ENCODE measurements around the gene STIM2. TPM values are rescaled to one million over a fixed set of nuclear protein-coding genes. Genes with fewer than 3 reads are reported as not detected.
A peak's percentile ranks its signal among the peaks of the same experiment; 100 is the strongest.

STIM2 gene
- total and polyA plus RNA-seq, 9 of the 15 experiments (the other 6 are each of a cell fraction or from before 2014, with no cell fraction given) = 7.2 to 26.8 (median 15.4) TPM

DNA sequence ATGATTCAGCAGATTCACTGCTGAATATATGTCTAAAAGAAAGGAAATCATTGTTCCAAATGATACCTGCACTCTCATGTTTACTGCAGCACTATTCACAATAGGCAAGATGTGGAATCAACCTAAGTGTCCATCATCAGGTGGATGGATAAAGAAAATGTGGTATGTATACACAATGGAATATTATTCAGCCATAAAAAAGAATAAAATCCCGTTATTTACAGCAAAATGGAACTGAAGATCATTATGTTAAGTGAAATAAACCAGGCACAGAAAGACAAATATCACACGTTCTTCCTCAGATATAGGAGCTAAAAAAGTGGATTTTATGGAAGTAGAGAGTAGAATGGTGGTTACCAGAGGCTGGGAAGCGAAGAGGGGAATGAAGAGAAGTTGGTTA, 130.4 kb downstream of the STIM2 start:
- H3K79me2 ChIP-seq (ENCODE audit: control insufficient read depth, insufficient read depth, low read length) = no peaks in the 10 kb centered on the region

DNA sequence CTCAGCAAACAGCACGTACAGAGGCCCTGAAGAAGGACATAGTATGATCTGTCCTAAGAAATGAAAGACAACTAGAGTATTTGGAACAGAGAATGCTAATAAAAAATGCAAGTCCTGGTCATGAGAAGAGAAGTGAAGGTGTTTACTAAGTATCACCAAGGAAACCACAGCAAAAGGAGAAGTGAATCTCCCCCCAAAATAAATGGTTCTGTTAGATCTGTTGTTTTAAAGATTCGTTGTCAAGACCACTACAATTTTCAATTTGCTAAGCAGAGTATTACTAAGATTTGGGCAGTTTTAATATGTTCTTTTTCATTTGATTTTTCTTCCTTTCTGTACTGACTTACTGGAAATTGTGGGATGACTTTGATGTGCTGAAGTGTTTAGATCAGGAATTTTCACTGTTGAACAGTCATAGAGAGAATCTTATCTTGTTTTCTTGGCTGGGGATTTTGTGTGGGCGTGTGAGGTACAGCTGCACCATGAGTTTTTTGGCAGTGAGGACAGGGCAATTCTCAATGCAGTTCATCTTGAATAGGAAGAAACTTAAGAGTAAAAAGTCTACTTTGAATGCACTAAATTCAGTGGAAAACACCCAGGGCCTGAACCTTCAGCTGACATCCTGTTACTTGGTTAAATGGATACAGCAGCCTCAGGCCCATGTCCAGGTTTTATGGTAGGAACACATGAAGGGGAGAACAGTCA, 132.2 kb downstream of the STIM2 start:
- ChIA-PET POLR2A (no interaction called here), CTCF (ENCODE audit: low intra/inter-chr PET ratio) (no interaction called here)
- Histone ChIP-seq H4K20me1 (replicated peaks; ENCODE audit: control insufficient read depth, insufficient read depth, low read length) (peaks cover 4% of the 10 kb centered on the region; the same call in 1 of the 2 replicates), H3K79me2 (ENCODE audit: control insufficient read depth, insufficient read depth, low read length) (no peaks in the 10 kb centered on the region), H3K9me3 (replicated peaks; ENCODE audit: control insufficient read depth, insufficient read depth, low read depth, low read length) (no peaks in the 10 kb centered on the region), H3K27me3 (ENCODE audit: control insufficient read depth in 2 of 2, insufficient read depth in 2 of 2, low read length in 2 of 2) (no peaks in the 10 kb centered on the region), H3K4me3 (no peak overlapping the region), H3K9ac (ENCODE audit: insufficient read depth in 1 of 2, low read depth in 2 of 2, low read length in 2 of 2) (no peak overlapping the region), H3K4me1 (replicated peaks in 1 of 2; ENCODE audit: control insufficient read depth in 2 of 2, insufficient read depth in 2 of 2, low read length in 2 of 2) (peaks cover 0 to 13% of the 10 kb centered on the region in 2 experiments; a peak in 2 of 5 replicates), H2AFZ (ENCODE audit: low read depth, low read length) (no peak overlapping the region), H3K36me3 (ENCODE audit: control insufficient read depth, insufficient read depth, low read length) (no peaks in the 10 kb centered on the region), H3K9me1 (ENCODE audit: control insufficient read depth, insufficient read depth, low read length) (no peaks in the 10 kb centered on the region), H3K27ac (ENCODE audit: extremely low read depth, low read depth, low read length) (peak overlapping the region; percentile 28; the same call in 1 of the 3 replicates), H3K4me2 (ENCODE audit: insufficient read depth, low read length) (no peak overlapping the region)
- FAIRE-seq (peak; percentile 57), ATAC-seq (peak; percentile 79), DNase-seq (ENCODE audit: extremely low read depth in 1 of 4, low spot score in 3 of 4) (peak in 3 of 4 experiments; percentile 11 to 60 (median 37))
- in situ Hi-C loops (cut with MboI) = no loop called here
- intact Hi-C loops (cut with micrococcal nuclease) = loop anchor here (5.0 kb wide), 1 partner anchor 131 kb away; the partner anchor contains the start of gene STIM2
- no TSS peak for BruUV-seq (replicated peaks)
- WGBS (ENCODE audit: insufficient coverage, low coverage, missing lambda C conversion rate) = 17% methylated on average over 3 of the region's 3 CpGs
- TF ChIP-seq, protein P1, sequence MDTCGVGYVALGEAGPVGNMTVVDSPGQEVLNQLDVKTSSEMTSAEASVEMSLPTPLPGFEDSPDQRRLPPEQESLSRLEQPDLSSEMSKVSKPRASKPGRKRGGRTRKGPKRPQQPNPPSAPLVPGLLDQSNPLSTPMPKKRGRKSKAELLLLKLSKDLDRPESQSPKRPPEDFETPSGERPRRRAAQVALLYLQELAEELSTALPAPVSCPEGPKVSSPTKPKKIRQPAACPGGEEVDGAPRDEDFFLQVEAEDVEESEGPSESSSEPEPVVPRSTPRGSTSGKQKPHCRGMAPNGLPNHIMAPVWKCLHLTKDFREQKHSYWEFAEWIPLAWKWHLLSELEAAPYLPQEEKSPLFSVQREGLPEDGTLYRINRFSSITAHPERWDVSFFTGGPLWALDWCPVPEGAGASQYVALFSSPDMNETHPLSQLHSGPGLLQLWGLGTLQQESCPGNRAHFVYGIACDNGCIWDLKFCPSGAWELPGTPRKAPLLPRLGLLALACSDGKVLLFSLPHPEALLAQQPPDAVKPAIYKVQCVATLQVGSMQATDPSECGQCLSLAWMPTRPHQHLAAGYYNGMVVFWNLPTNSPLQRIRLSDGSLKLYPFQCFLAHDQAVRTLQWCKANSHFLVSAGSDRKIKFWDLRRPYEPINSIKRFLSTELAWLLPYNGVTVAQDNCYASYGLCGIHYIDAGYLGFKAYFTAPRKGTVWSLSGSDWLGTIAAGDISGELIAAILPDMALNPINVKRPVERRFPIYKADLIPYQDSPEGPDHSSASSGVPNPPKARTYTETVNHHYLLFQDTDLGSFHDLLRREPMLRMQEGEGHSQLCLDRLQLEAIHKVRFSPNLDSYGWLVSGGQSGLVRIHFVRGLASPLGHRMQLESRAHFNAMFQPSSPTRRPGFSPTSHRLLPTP (IDR thresholded peaks at IDR 0.05; ENCODE audit: borderline replicate concordance, extremely low read depth, insufficient read length) = no peak
- TF ChIP-seq ZNF408 (CRISPR knock-in tag; IDR thresholded peaks at IDR 0.05; ENCODE audit: low read depth) = no peak
- TF ChIP-seq, protein P2, sequence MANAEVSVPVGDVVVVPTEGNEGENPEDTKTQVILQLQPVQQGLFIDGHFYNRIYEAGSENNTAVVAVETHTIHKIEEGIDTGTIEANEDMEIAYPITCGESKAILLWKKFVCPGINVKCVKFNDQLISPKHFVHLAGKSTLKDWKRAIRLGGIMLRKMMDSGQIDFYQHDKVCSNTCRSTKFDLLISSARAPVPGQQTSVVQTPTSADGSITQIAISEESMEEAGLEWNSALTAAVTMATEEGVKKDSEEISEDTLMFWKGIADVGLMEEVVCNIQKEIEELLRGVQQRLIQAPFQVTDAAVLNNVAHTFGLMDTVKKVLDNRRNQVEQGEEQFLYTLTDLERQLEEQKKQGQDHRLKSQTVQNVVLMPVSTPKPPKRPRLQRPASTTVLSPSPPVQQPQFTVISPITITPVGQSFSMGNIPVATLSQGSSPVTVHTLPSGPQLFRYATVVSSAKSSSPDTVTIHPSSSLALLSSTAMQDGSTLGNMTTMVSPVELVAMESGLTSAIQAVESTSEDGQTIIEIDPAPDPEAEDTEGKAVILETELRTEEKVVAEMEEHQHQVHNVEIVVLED (CRISPR knock-in tag; IDR thresholded peaks at IDR 0.05) = no peak
- no peak for TF ChIP-seq RBM39 (optimal IDR thresholded peaks at IDR 0.05; ENCODE audit: low read depth, low read length)

More for the DNA sequence above, 130.4 kb downstream of the STIM2 start:
- 63% methylated on average over 3 of the region's 3 CpGs for WGBS (ENCODE audit: insufficient coverage, low coverage, missing lambda C conversion rate)
- Histone ChIP-seq H3K4me1 (replicated peaks in 1 of 2; ENCODE audit: control insufficient read depth in 2 of 2, insufficient read depth in 2 of 2, low read length in 2 of 2) (peaks cover 0 to 13% of the 10 kb centered on the region in 2 experiments; a peak in 2 of 5 replicates), H3K36me3 (ENCODE audit: control insufficient read depth, insufficient read depth, low read length) (no peaks in the 10 kb centered on the region), H3K4me3 (no peak overlapping the region), H3K9me1 (ENCODE audit: control insufficient read depth, insufficient read depth, low read length) (no peaks in the 10 kb centered on the region), H3K9ac (ENCODE audit: insufficient read depth in 1 of 2, low read depth in 2 of 2, low read length in 2 of 2) (no peak overlapping the region), H3K27ac (ENCODE audit: extremely low read depth, low read depth, low read length) (no peak overlapping the region), H3K27me3 (ENCODE audit: control insufficient read depth in 2 of 2, insufficient read depth in 2 of 2, low read length in 2 of 2) (no peaks in the 10 kb centered on the region), H3K4me2 (ENCODE audit: insufficient read depth, low read length) (no peak overlapping the region), H4K20me1 (replicated peaks; ENCODE audit: control insufficient read depth, insufficient read depth, low read length) (peaks cover 4% of the 10 kb centered on the region; the same call in 1 of the 2 replicates), H2AFZ (ENCODE audit: low read depth, low read length) (no peak overlapping the region), H3K9me3 (replicated peaks; ENCODE audit: control insufficient read depth, insufficient read depth, low read depth, low read length) (no peaks in the 10 kb centered on the region)
- intact Hi-C loops (cut with micrococcal nuclease) (loop anchor here (5.0 kb wide), 1 partner anchor 129 kb away; the partner anchor contains the start of gene STIM2), in situ Hi-C loops (cut with MboI) (no loop called here)
- CTCF ChIA-PET (ENCODE audit: low intra/inter-chr PET ratio) = no interaction called here
- POLR2A ChIA-PET = no interaction called here
- TF ChIP-seq, protein P3, sequence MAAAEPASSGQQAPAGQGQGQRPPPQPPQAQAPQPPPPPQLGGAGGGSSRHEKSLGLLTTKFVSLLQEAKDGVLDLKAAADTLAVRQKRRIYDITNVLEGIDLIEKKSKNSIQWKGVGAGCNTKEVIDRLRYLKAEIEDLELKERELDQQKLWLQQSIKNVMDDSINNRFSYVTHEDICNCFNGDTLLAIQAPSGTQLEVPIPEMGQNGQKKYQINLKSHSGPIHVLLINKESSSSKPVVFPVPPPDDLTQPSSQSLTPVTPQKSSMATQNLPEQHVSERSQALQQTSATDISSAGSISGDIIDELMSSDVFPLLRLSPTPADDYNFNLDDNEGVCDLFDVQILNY (CRISPR knock-in tag; IDR thresholded peaks at IDR 0.05) = no peak
- TF ChIP-seq ZNF146 (CRISPR knock-in tag; IDR thresholded peaks at IDR 0.05; ENCODE audit: unreplicated experiment) = peak; percentile 60
- no TSS peak for BruUV-seq (replicated peaks)
- ATAC-seq = no peak
- FAIRE-seq = no peak
- no peak for DNase-seq (ENCODE audit: extremely low read depth in 1 of 4, low spot score in 3 of 4)

Data from K562 (cell line).